Measurements from ENCODE around the gene CD69.

The CD69 gene

GRCh38 chr12:9758119-9758518, 2.6 kb downstream of the CD69 start:
- H3K27ac Mint-ChIP-seq: peak overlapping the region; percentile 97

GRCh38 chr12:9757433-9758025, 3.2 kb downstream of the CD69 start:
- peaks cover 58% of the 10 kb centered on the region for H3K4me1 Mint-ChIP-seq (ENCODE audit: low read depth)
- H3K9me3 Mint-ChIP-seq: peaks cover 4% of the 10 kb centered on the region
- H3K27ac Mint-ChIP-seq: peak overlapping the region; percentile 97
- no peaks in the 10 kb centered on the region for H3K27me3 Mint-ChIP-seq (ENCODE audit: low read depth)
- H3K4me3 Mint-ChIP-seq: peak overlapping the region; percentile 97
- peaks cover 61% of the 10 kb centered on the region for H3K36me3 Mint-ChIP-seq (ENCODE audit: low read depth)

More at GRCh38 chr12:9758119-9758518, 2.6 kb downstream of the CD69 start:
- Mint-ChIP-seq H3K4me1 (ENCODE audit: low read depth) (peaks cover 54% of the 10 kb centered on the region), H3K36me3 (ENCODE audit: low read depth) (peaks cover 55% of the 10 kb centered on the region), H3K27me3 (ENCODE audit: low read depth) (no peaks in the 10 kb centered on the region), H3K9me3 (peaks cover 4% of the 10 kb centered on the region), H3K4me3 (peak overlapping the region; percentile 97)

GRCh38 chr12:9756706-9757105, 4.0 kb downstream of the CD69 start:
- peak overlapping the region; percentile 81 for H3K27ac Mint-ChIP-seq
- peaks cover 53% of the 10 kb centered on the region for H3K4me1 Mint-ChIP-seq (ENCODE audit: low read depth)
- peak overlapping the region; percentile 97 for H3K4me3 Mint-ChIP-seq
- no peaks in the 10 kb centered on the region for H3K9me3 Mint-ChIP-seq
- peaks cover 64% of the 10 kb centered on the region for H3K36me3 Mint-ChIP-seq (ENCODE audit: low read depth)
- no peaks in the 10 kb centered on the region for H3K27me3 Mint-ChIP-seq (ENCODE audit: low read depth)

GRCh38 chr12:9756170-9756569, 4.5 kb downstream of the CD69 start:
- Mint-ChIP-seq H3K4me3 (peak overlapping the region; percentile 97), H3K4me1 (ENCODE audit: low read depth) (peaks cover 54% of the 10 kb centered on the region), H3K27me3 (ENCODE audit: low read depth) (no peaks in the 10 kb centered on the region), H3K9me3 (no peaks in the 10 kb centered on the region), H3K27ac (peak overlapping the region; percentile 81), H3K36me3 (ENCODE audit: low read depth) (peaks cover 68% of the 10 kb centered on the region)

- Mint-ChIP-seq H3K27ac (peak overlapping the region; percentile 49), H3K9me3 (no peaks in the 10 kb centered on the region), H3K4me1 (ENCODE audit: low read depth) (peaks cover 53% of the 10 kb centered on the region), H3K4me3 (peak overlapping the region; percentile 79), H3K36me3 (ENCODE audit: low read depth) (peaks cover 68% of the 10 kb centered on the region), H3K27me3 (ENCODE audit: low read depth) (no peaks in the 10 kb centered on the region)
Observed at GRCh38 chr12:9755567-9755966, 5.1 kb downstream of the CD69 start.

GRCh38 chr12:9755035-9755434, 5.7 kb downstream of the CD69 start:
- Mint-ChIP-seq H3K4me1 (ENCODE audit: low read depth) (peaks cover 57% of the 10 kb centered on the region), H3K27me3 (ENCODE audit: low read depth) (no peaks in the 10 kb centered on the region), H3K36me3 (ENCODE audit: low read depth) (peaks cover 68% of the 10 kb centered on the region), H3K9me3 (no peaks in the 10 kb centered on the region), H3K4me3 (peak overlapping the region; percentile 79), H3K27ac (peak overlapping the region; percentile 49)

GRCh38 chr12:9754099-9754927, 6.4 kb downstream of the CD69 start:
- Mint-ChIP-seq H3K4me3 (peak overlapping the region; percentile 57), H3K27me3 (ENCODE audit: low read depth) (no peaks in the 10 kb centered on the region), H3K36me3 (ENCODE audit: low read depth) (peaks cover 63% of the 10 kb centered on the region), H3K27ac (peak overlapping the region; percentile 12), H3K9me3 (no peaks in the 10 kb centered on the region), H3K4me1 (ENCODE audit: low read depth) (peaks cover 57% of the 10 kb centered on the region)

- H3K9me3 Mint-ChIP-seq: no peaks in the 10 kb centered on the region
Observed at GRCh38 chr12:9753498-9753897, 7.2 kb downstream of the CD69 start.

GRCh38 chr12:9753073-9753472, 7.6 kb downstream of the CD69 start:
- H3K9me3 Mint-ChIP-seq: no peaks in the 10 kb centered on the region
- H3K36me3 Mint-ChIP-seq (ENCODE audit: low read depth): peaks cover 54% of the 10 kb centered on the region
- peaks cover 57% of the 10 kb centered on the region for H3K4me1 Mint-ChIP-seq (ENCODE audit: low read depth)
- peak overlapping the region; percentile 26 for H3K27ac Mint-ChIP-seq
- peak overlapping the region; percentile 21 for H3K4me3 Mint-ChIP-seq
- no peaks in the 10 kb centered on the region for H3K27me3 Mint-ChIP-seq (ENCODE audit: low read depth)

More at GRCh38 chr12:9753498-9753897, 7.2 kb downstream of the CD69 start:
- H3K27ac Mint-ChIP-seq: peak overlapping the region; percentile 56
- peaks cover 58% of the 10 kb centered on the region for H3K36me3 Mint-ChIP-seq (ENCODE audit: low read depth)
- peaks cover 58% of the 10 kb centered on the region for H3K4me1 Mint-ChIP-seq (ENCODE audit: low read depth)
- no peaks in the 10 kb centered on the region for H3K27me3 Mint-ChIP-seq (ENCODE audit: low read depth)
- peak overlapping the region; percentile 20 for H3K4me3 Mint-ChIP-seq

- peak overlapping the region; percentile 21 for H3K4me3 Mint-ChIP-seq
- peaks cover 46% of the 10 kb centered on the region for H3K36me3 Mint-ChIP-seq (ENCODE audit: low read depth)
- H3K27ac Mint-ChIP-seq: peak overlapping the region; percentile 87
- no peaks in the 10 kb centered on the region for H3K27me3 Mint-ChIP-seq (ENCODE audit: low read depth)
- H3K4me1 Mint-ChIP-seq (ENCODE audit: low read depth): peaks cover 54% of the 10 kb centered on the region
- H3K9me3 Mint-ChIP-seq: no peaks in the 10 kb centered on the region
Observed at GRCh38 chr12:9752145-9752933, 8.4 kb downstream of the CD69 start.

GRCh38 chr12:9751204-9752144, 9.2 kb downstream of the CD69 start:
- no peaks in the 10 kb centered on the region for H3K9me3 Mint-ChIP-seq
- no peaks in the 10 kb centered on the region for H3K27me3 Mint-ChIP-seq (ENCODE audit: low read depth)
- H3K27ac Mint-ChIP-seq: peak overlapping the region; percentile 87

GRCh38 chr12:9750276-9751203, 10.2 kb downstream of the CD69 start:
- H3K4me3 Mint-ChIP-seq: peak overlapping the region; percentile 53
- H3K27ac Mint-ChIP-seq: peak overlapping the region; percentile 69
- no peaks in the 10 kb centered on the region for H3K27me3 Mint-ChIP-seq (ENCODE audit: low read depth)
- H3K4me1 Mint-ChIP-seq (ENCODE audit: low read depth): peaks cover 47% of the 10 kb centered on the region
- peaks cover 35% of the 10 kb centered on the region for H3K36me3 Mint-ChIP-seq (ENCODE audit: low read depth)
- no peaks in the 10 kb centered on the region for H3K9me3 Mint-ChIP-seq

More at GRCh38 chr12:9751204-9752144, 9.2 kb downstream of the CD69 start:
- Mint-ChIP-seq H3K36me3 (ENCODE audit: low read depth) (peaks cover 39% of the 10 kb centered on the region), H3K4me1 (ENCODE audit: low read depth) (peaks cover 52% of the 10 kb centered on the region), H3K4me3 (peak overlapping the region; percentile 64)

GRCh38 chr12:9749640-9750039, 11.1 kb downstream of the CD69 start:
- peaks cover 42% of the 10 kb centered on the region for H3K4me1 Mint-ChIP-seq (ENCODE audit: low read depth)
- no peaks in the 10 kb centered on the region for H3K27me3 Mint-ChIP-seq (ENCODE audit: low read depth)
- H3K4me3 Mint-ChIP-seq: no peak overlapping the region
- peaks cover 31% of the 10 kb centered on the region for H3K36me3 Mint-ChIP-seq (ENCODE audit: low read depth)
- H3K27ac Mint-ChIP-seq: no peak overlapping the region
- no peaks in the 10 kb centered on the region for H3K9me3 Mint-ChIP-seq

Data from T-helper 1 cell treated with Interleukin-12 subunit alpha and Interleukin-12 subunit beta and Interleukin-4 antibody, amounts not matched to agents 30 μg/mL and 1 μg/mL, for 36 hours (primary cell).